Neural cell (in vitro differentiated cells): ENCODE results near the gene WDR59. TPM values are rescaled to one million over a fixed set of nuclear protein-coding genes. Genes with fewer than 3 reads are reported as not detected.

Source experiments
- H2AFZ ChIP-seq: fragments of 200-600, 300-800 bp; sonication (generic), shearing (Covaris generic); 2 replicates; pipeline ENCODE4 v1.6.0; 2014; ENCODE audit warnings: low read depth, mild to moderate bottlenecking, antibody characterized with exemption, low read length, moderate library complexity
- H3F3A ChIP-seq: fragments of 200-600 bp; shearing (Covaris generic); 2 replicates; pipeline ENCODE4 v1.6.1; 2016; ENCODE audit warnings: mild to moderate bottlenecking, moderate library complexity, mixed read lengths, antibody characterized with exemption, low read length; ENCODE audit not compliant: insufficient read depth, poor library complexity, severe bottlenecking
- H3K27ac ChIP-seq: fragments of 200-600, 300-800 bp; sonication (generic), shearing (Covaris generic); 2 replicates; pipeline ENCODE4 v1.5.1; 2014; ENCODE audit warnings: mild to moderate bottlenecking, low read length, moderate library complexity
- H3K27me3 ChIP-seq: fragments of 300-800, 200-600 bp; sonication (generic), shearing (Covaris generic); 2 replicates; pipeline ENCODE4 v1.6.0; 2014; ENCODE audit warnings: mild to moderate bottlenecking, low read depth, low read length, moderate library complexity; ENCODE audit not compliant: insufficient read depth
- H3K36me3 ChIP-seq: fragments of 300-800, 200-600 bp; sonication (generic), shearing (Covaris generic); 2 replicates; pipeline ENCODE4 v1.5.1; 2014; ENCODE audit warnings: mild to moderate bottlenecking, antibody characterized with exemption, low read length, moderate library complexity; ENCODE audit not compliant: insufficient read depth
- H3K4me2 ChIP-seq: fragments of 300-800, 200-600 bp; sonication (generic), shearing (Covaris generic); 2 replicates; pipeline ENCODE4 v1.6.0; 2014; ENCODE audit warnings: mild to moderate bottlenecking, low read length
- H3K4me3 ChIP-seq: fragments of 300-800, 200-600 bp; sonication (generic), shearing (Covaris generic); 2 replicates; pipeline ENCODE4 v1.5.1; 2014; ENCODE audit warnings: mild to moderate bottlenecking, low read length, moderate library complexity
- H3K79me2 ChIP-seq: fragments of 200-600 bp; shearing (Covaris generic); replicated peaks from 2 replicates; pipeline ENCODE4 v1.6.0; 2014; ENCODE audit warnings: mild to moderate bottlenecking, low read length, moderate library complexity; ENCODE audit not compliant: insufficient read depth
- H3K9ac ChIP-seq: fragments of 300-800, 200-600 bp; sonication (generic), shearing (Covaris generic); 2 replicates; pipeline ENCODE4 v1.6.1; 2016; ENCODE audit warnings: mild to moderate bottlenecking, low read length, mixed read lengths
- H3K9me2 ChIP-seq: fragments of 200-600 bp; shearing (Covaris generic); 2 replicates; pipeline ENCODE4 v1.6.1; 2016; ENCODE audit warnings: mild to moderate bottlenecking, low read length, mixed read lengths; ENCODE audit not compliant: insufficient read depth
- H3K9me3 ChIP-seq: fragments of 200-600, 300-800 bp; sonication (generic), shearing (Covaris generic); 2 replicates; pipeline ENCODE4 v1.6.1; 2016; ENCODE audit warnings: mild to moderate bottlenecking, mixed run types, low read length, moderate library complexity, mixed read lengths
- H4K20me1 ChIP-seq: fragments of 200-600 bp; shearing (Covaris generic); 2 replicates; pipeline ENCODE4 v1.6.1; 2016; ENCODE audit warnings: mild to moderate bottlenecking, mixed run types; ENCODE audit not compliant: insufficient read depth
- EP300 ChIP-seq: fragments of 450-650 bp; conservative IDR thresholded peaks from 2 replicates; pipeline ENCODE4 v1.6.1; 2014; ENCODE audit warnings: antibody characterized with exemption, mild to moderate bottlenecking, moderate library complexity; ENCODE audit not compliant: poor library complexity, severe bottlenecking
- EZH2 ChIP-seq: fragments of 200-600, 300-800 bp; shearing (Covaris generic), sonication (generic); IDR thresholded peaks from 2 replicates; pipeline ENCODE4 v1.6.1; 2014; ENCODE audit warnings: antibody characterized with exemption, low read length, borderline replicate concordance, mild to moderate bottlenecking; ENCODE audit not compliant: insufficient read depth, poor library complexity, severe bottlenecking
- MXI1 ChIP-seq: fragments of 450-650 bp; conservative IDR thresholded peaks from 2 replicates; pipeline ENCODE4 v1.6.1; 2014; ENCODE audit warnings: antibody characterized with exemption, mild to moderate bottlenecking; ENCODE audit not compliant: poor library complexity, severe bottlenecking
- POLR2AphosphoS5 ChIP-seq: IDR thresholded peaks from 2 replicates; pipeline ENCODE4 v1.6.1; 2012
- RAD21 ChIP-seq: fragments of 450-650 bp; conservative IDR thresholded peaks from 2 replicates; pipeline ENCODE4 v1.6.1; 2014; ENCODE audit warnings: antibody characterized with exemption, mild to moderate bottlenecking, moderate library complexity
- REST ChIP-seq: IDR thresholded peaks from 2 replicates; pipeline ENCODE4 v1.6.1; 2012; ENCODE audit warnings: borderline replicate concordance
- SMC3 ChIP-seq: fragments of 450-650 bp; conservative IDR thresholded peaks from 2 replicates; pipeline ENCODE4 v1.6.1; 2014; ENCODE audit warnings: antibody characterized with exemption, mild to moderate bottlenecking, moderate library complexity; ENCODE audit not compliant: poor library complexity
- TAF1 ChIP-seq: IDR thresholded peaks from 2 replicates; pipeline ENCODE4 v1.6.1; 2012; ENCODE audit warnings: low read depth
- polyA plus RNA-seq: library from polyadenylated mRNA; depleted of rRNA; stranded (reverse); fragments of >200 nt; gene quantifications from 2 replicates; pipeline ENCODE4 v1.2.3, GENCODE V29; 2014
- TF ChIP-seq, protein P1 (sequence below): fragments of 450-650 bp; IDR thresholded peaks from 2 replicates; pipeline ENCODE4 v1.5.1; 2014; ENCODE audit warnings: antibody characterized with exemption, mild to moderate bottlenecking, moderate library complexity; ENCODE audit not compliant: poor library complexity, severe bottlenecking

WDR59 gene
- polyA plus RNA-seq, 1 donor from 2014 or later: 20.3 TPM

GRCh38 chr16:75021410-75021809 is 36.5 kb upstream of the WDR59 start:
- no peaks in the 10 kb centered on the region for H3K36me3 ChIP-seq
- H3K9me3 ChIP-seq: peaks cover 6% of the 10 kb centered on the region
- H3K9me2 ChIP-seq: no peaks in the 10 kb centered on the region
- no peaks in the 10 kb centered on the region for H3F3A ChIP-seq
- TF ChIP-seq EZH2: no peak
- TF ChIP-seq EP300: no peak
- no peak for TF ChIP-seq SMC3
- no peak for TF ChIP-seq MXI1
- TF ChIP-seq REST: no peak
- TF ChIP-seq TAF1: no peak
- TF ChIP-seq, protein P1, sequence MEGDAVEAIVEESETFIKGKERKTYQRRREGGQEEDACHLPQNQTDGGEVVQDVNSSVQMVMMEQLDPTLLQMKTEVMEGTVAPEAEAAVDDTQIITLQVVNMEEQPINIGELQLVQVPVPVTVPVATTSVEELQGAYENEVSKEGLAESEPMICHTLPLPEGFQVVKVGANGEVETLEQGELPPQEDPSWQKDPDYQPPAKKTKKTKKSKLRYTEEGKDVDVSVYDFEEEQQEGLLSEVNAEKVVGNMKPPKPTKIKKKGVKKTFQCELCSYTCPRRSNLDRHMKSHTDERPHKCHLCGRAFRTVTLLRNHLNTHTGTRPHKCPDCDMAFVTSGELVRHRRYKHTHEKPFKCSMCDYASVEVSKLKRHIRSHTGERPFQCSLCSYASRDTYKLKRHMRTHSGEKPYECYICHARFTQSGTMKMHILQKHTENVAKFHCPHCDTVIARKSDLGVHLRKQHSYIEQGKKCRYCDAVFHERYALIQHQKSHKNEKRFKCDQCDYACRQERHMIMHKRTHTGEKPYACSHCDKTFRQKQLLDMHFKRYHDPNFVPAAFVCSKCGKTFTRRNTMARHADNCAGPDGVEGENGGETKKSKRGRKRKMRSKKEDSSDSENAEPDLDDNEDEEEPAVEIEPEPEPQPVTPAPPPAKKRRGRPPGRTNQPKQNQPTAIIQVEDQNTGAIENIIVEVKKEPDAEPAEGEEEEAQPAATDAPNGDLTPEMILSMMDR: no peak
- TF ChIP-seq POLR2AphosphoS5: no peak
- no peak for TF ChIP-seq RAD21
- H3K27me3 ChIP-seq: no peaks in the 10 kb centered on the region
- H3K4me2 ChIP-seq: no peak overlapping the region
- no peak overlapping the region for H3K27ac ChIP-seq
- no peak overlapping the region for H3K4me3 ChIP-seq
- no peak overlapping the region for H3K9ac ChIP-seq
- peaks cover 2% of the 10 kb centered on the region for H4K20me1 ChIP-seq
- H2AFZ ChIP-seq: no peak overlapping the region
- H3K79me2 ChIP-seq: peaks cover 74% of the 10 kb centered on the region

- H3K9me3 ChIP-seq: peaks cover 6% of the 10 kb centered on the region
- peaks cover 2% of the 10 kb centered on the region for H4K20me1 ChIP-seq
- no peak overlapping the region for H3K4me3 ChIP-seq
- H3K27ac ChIP-seq: no peak overlapping the region
- H3K36me3 ChIP-seq: no peaks in the 10 kb centered on the region
- peaks cover 83% of the 10 kb centered on the region for H3K79me2 ChIP-seq
- no peak overlapping the region for H3K9ac ChIP-seq
- H2AFZ ChIP-seq: no peak overlapping the region
- no peaks in the 10 kb centered on the region for H3K27me3 ChIP-seq
- TF ChIP-seq POLR2AphosphoS5 (no peak), MXI1 (no peak), SMC3 (no peak), TAF1 (no peak), EZH2 (no peak), REST (no peak), EP300 (no peak), RAD21 (no peak)
- TF ChIP-seq, protein P1: no peak
- no peak overlapping the region for H3K4me2 ChIP-seq
- H3K9me2 ChIP-seq: no peaks in the 10 kb centered on the region
- H3F3A ChIP-seq: no peaks in the 10 kb centered on the region
Measured at GRCh38 chr16:75019586-75019985, 34.7 kb upstream of the WDR59 start.
